H1 (cell line): ENCODE results near the gene TLCD3A. TPM values are rescaled to one million over a fixed set of nuclear protein-coding genes. Genes with fewer than 3 reads are reported as not detected.

Experiments used
- BACH1 ChIP-seq: IDR thresholded peaks from 2 replicates; pipeline ENCODE4 v1.6.1; 2012; ENCODE audit warnings: low read length, improper control_type of control experiment
- CBX5 ChIP-seq: fragments of 300-800, 300-1000 bp; sonication (generic); IDR thresholded peaks from 2 replicates; pipeline ENCODE4 v1.7.1; 2016; ENCODE audit warnings: antibody characterized with exemption, low read length, low read depth
- CHD2 ChIP-seq: IDR thresholded peaks from 2 replicates; pipeline ENCODE4 v1.6.1; 2012; ENCODE audit warnings: low read length, improper control_type of control experiment
- JUN ChIP-seq: IDR thresholded peaks from 2 replicates; pipeline ENCODE4 v1.6.1; 2011; ENCODE audit warnings: low read depth, mild to moderate bottlenecking, improper control_type of control experiment, low read length
- POLR2A ChIP-seq, 2 experiments: IDR thresholded peaks; 1 replicate in 1 of 2; 2 replicates in 1 of 2; pipeline ENCODE4 v1.6.1; 2011; ENCODE audit warnings: low read depth in 2 of 2, low read length in 2 of 2, mild to moderate bottlenecking in 2 of 2; ENCODE audit errors: control extremely low read depth in 1 of 2
- RNF2 ChIP-seq: fragments of 200-900, 300-1000 bp; sonication (generic); IDR thresholded peaks from 2 replicates; pipeline ENCODE4 v1.7.1; 2016; ENCODE audit warnings: borderline replicate concordance, low read depth, mild to moderate bottlenecking, antibody characterized with exemption, low read length; ENCODE audit not compliant: poor library complexity, severe bottlenecking; ENCODE audit errors: missing control alignments
- TBP ChIP-seq: IDR thresholded peaks from 2 replicates; pipeline ENCODE4 v1.6.1; 2011; ENCODE audit warnings: low read depth, low read length, improper control_type of control experiment
- polyA plus RNA-seq, 7 experiments: library from polyadenylated mRNA; depleted of rRNA in 3 of 7; stranded (reverse) in 5 of 7; unstranded in 2 of 7; fragments of >200 nt in 5 of 7; fragments of 200-250 nt in 2 of 7; gene quantifications; 1 replicate in 5 of 7; 2 replicates in 1 of 7; 4 replicates in 1 of 7; pipeline versions ENCODE4 v1.2.1 to v1.2.3, GENCODE V29; 2011 to 2013; ENCODE audit warnings: missing spikeins in 2 of 7, mixed read lengths in 2 of 7
- total RNA-seq: library from RNA; stranded (reverse); fragmentation: NEBNext Ultra II Directional; extraction: Animal tissue kit (Norgen Biotek cat#: 25700); gene quantifications from 2 replicates; pipeline ENCODE4 v1.2.1, GENCODE V29; 2021
- TF ChIP-seq, protein P1 (sequence below): fragments of 300-600 bp; sonication (generic); IDR thresholded peaks from 2 replicates; pipeline ENCODE4 v1.7.1; 2012; ENCODE audit warnings: low read length, moderate library complexity, mild to moderate bottlenecking, inconsistent platforms; ENCODE audit not compliant: insufficient replicate concordance

The TLCD3A gene
- total and polyA plus RNA-seq, 2 of the 8 experiments (the other 6 are each of a cell fraction or from before 2014, with no cell fraction given), result 26.1 to 48.8 TPM

DNA sequence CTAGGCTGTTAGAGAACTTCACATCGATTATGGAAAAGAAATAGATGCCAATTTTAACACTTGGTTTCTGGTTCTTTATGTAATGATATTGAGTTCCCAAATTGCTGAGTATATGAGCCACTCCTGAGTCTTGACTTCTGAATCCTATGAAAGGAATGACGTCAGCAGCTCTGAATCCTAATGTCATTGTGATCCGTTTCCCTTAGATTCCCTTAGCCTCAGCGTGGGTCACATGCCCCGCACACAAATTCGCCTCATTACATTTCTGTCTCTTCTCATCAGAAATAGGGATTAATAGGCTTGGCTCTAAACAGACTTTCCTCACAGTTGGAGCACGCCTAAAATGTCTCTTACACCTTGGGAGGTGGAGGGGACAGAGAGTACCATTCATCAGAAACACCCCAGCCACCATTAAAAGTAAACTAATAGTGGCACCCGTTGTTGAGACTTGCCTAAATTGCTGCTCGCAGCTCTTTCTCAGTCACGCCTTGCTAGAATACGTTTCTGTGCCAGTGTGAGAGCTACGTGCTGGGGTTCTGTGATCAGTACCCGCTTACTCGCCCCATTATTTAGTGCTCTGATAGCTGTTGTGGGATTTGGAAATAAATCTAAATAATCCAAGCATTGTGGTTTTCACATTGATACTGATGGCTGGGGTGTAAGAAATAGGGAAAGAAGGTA, 56.9 kb downstream of the TLCD3A start (continued):
- TF ChIP-seq, protein P1, sequence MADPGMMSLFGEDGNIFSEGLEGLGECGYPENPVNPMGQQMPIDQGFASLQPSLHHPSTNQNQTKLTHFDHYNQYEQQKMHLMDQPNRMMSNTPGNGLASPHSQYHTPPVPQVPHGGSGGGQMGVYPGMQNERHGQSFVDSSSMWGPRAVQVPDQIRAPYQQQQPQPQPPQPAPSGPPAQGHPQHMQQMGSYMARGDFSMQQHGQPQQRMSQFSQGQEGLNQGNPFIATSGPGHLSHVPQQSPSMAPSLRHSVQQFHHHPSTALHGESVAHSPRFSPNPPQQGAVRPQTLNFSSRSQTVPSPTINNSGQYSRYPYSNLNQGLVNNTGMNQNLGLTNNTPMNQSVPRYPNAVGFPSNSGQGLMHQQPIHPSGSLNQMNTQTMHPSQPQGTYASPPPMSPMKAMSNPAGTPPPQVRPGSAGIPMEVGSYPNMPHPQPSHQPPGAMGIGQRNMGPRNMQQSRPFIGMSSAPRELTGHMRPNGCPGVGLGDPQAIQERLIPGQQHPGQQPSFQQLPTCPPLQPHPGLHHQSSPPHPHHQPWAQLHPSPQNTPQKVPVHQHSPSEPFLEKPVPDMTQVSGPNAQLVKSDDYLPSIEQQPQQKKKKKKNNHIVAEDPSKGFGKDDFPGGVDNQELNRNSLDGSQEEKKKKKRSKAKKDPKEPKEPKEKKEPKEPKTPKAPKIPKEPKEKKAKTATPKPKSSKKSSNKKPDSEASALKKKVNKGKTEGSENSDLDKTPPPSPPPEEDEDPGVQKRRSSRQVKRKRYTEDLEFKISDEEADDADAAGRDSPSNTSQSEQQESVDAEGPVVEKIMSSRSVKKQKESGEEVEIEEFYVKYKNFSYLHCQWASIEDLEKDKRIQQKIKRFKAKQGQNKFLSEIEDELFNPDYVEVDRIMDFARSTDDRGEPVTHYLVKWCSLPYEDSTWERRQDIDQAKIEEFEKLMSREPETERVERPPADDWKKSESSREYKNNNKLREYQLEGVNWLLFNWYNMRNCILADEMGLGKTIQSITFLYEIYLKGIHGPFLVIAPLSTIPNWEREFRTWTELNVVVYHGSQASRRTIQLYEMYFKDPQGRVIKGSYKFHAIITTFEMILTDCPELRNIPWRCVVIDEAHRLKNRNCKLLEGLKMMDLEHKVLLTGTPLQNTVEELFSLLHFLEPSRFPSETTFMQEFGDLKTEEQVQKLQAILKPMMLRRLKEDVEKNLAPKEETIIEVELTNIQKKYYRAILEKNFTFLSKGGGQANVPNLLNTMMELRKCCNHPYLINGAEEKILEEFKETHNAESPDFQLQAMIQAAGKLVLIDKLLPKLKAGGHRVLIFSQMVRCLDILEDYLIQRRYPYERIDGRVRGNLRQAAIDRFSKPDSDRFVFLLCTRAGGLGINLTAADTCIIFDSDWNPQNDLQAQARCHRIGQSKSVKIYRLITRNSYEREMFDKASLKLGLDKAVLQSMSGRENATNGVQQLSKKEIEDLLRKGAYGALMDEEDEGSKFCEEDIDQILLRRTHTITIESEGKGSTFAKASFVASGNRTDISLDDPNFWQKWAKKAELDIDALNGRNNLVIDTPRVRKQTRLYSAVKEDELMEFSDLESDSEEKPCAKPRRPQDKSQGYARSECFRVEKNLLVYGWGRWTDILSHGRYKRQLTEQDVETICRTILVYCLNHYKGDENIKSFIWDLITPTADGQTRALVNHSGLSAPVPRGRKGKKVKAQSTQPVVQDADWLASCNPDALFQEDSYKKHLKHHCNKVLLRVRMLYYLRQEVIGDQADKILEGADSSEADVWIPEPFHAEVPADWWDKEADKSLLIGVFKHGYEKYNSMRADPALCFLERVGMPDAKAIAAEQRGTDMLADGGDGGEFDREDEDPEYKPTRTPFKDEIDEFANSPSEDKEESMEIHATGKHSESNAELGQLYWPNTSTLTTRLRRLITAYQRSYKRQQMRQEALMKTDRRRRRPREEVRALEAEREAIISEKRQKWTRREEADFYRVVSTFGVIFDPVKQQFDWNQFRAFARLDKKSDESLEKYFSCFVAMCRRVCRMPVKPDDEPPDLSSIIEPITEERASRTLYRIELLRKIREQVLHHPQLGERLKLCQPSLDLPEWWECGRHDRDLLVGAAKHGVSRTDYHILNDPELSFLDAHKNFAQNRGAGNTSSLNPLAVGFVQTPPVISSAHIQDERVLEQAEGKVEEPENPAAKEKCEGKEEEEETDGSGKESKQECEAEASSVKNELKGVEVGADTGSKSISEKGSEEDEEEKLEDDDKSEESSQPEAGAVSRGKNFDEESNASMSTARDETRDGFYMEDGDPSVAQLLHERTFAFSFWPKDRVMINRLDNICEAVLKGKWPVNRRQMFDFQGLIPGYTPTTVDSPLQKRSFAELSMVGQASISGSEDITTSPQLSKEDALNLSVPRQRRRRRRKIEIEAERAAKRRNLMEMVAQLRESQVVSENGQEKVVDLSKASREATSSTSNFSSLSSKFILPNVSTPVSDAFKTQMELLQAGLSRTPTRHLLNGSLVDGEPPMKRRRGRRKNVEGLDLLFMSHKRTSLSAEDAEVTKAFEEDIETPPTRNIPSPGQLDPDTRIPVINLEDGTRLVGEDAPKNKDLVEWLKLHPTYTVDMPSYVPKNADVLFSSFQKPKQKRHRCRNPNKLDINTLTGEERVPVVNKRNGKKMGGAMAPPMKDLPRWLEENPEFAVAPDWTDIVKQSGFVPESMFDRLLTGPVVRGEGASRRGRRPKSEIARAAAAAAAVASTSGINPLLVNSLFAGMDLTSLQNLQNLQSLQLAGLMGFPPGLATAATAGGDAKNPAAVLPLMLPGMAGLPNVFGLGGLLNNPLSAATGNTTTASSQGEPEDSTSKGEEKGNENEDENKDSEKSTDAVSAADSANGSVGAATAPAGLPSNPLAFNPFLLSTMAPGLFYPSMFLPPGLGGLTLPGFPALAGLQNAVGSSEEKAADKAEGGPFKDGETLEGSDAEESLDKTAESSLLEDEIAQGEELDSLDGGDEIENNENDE, result no peak
- no peak for TF ChIP-seq JUN
- TF ChIP-seq RNF2, result no peak
- no peak for TF ChIP-seq TBP
- no peak; a peak in 1 of 3 replicates for TF ChIP-seq POLR2A (IDR thresholded peaks at IDR 0.05; ENCODE audit: control extremely low read depth in 1 of 2, low read depth in 2 of 2, low read length in 2 of 2)
- no peak for TF ChIP-seq CHD2
- TF ChIP-seq BACH1, result no peak
- no peak for TF ChIP-seq CBX5
- TF ChIP-seq, all 59 proteins: peak for 0
